CD4-positive, alpha-beta T cell treated with Interleukin-21 for 1 hour (primary cell): ENCODE data around the gene TMEM204.

Experiments used
- DNase-seq: peaks from one replicate; pipeline ENCODE4 v3.0.0-alpha.2; 2020

Gene TMEM204

GRCh38 chr16:1524366-1524765, 9.1 kb upstream of the TMEM204 start:
- no peak for DNase-seq

GRCh38 chr16:1525871-1526607, 7.4 kb upstream of the TMEM204 start:
- DNase-seq, result peak; percentile 45

- no peak for DNase-seq
Measured at GRCh38 chr16:1526608-1527555, 6.6 kb upstream of the TMEM204 start.

GRCh38 chr16:1527836-1528811, 5.3 kb upstream of the TMEM204 start:
- DNase-seq, result no peak

- no peak for DNase-seq
Measured at GRCh38 chr16:1528921-1529537, 4.4 kb upstream of the TMEM204 start.

GRCh38 chr16:1530349-1530882, 3.0 kb upstream of the TMEM204 start:
- no peak for DNase-seq

- DNase-seq, result no peak
Measured at GRCh38 chr16:1530883-1531637, 2.4 kb upstream of the TMEM204 start.

- DNase-seq, result no peak
Measured at GRCh38 chr16:1531638-1531910, 1.9 kb upstream of the TMEM204 start.

- no peak for DNase-seq
Measured at GRCh38 chr16:1532081-1532760, 1.2 kb upstream of the TMEM204 start.

GRCh38 chr16:1532771-1533170, 695 bp upstream of the TMEM204 start:
- DNase-seq, result no peak

GRCh38 chr16:1534021-1535020, 855 bp downstream of the TMEM204 start:
- DNase-seq, result no peak

- DNase-seq, result peak; percentile 33
Measured at GRCh38 chr16:1535391-1536291, 2.2 kb downstream of the TMEM204 start.

GRCh38 chr16:1536601-1537000, 3.1 kb downstream of the TMEM204 start:
- DNase-seq, result no peak

GRCh38 chr16:1537138-1537577, 3.7 kb downstream of the TMEM204 start:
- DNase-seq, result no peak

- DNase-seq, result no peak
Measured at GRCh38 chr16:1537763-1538289, 4.4 kb downstream of the TMEM204 start.

GRCh38 chr16:1538804-1539520, 5.5 kb downstream of the TMEM204 start:
- peak; percentile 41 for DNase-seq
